Measurements from ENCODE around the gene PLPP1.

The PLPP1 gene

DNA sequence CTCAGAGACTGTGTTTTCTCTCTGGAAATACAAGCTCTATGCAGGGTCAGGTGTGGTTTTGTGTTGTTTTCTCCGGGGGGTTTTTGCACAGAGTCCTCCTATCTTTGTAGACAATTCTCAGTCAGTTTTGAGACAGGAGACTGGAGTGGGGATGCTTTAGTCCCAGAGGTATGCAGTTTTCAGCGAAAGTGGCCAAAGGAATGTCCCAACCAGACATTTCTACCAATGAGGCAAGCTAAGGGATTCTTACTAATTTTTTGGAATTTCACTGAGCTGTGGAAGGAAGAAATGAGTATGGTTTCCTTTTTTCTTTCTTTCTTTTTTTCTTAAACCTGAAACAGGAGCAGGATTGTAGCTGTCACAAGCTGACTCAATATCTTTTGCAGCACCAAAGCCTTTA, 35.3 kb upstream of the PLPP1 start:
- H3K4me3 ChIP-seq (ENCODE audit: low read depth in 1 of 2, low read length in 2 of 2): no peak overlapping the region
- no peak overlapping the region for H3K9ac ChIP-seq (ENCODE audit: low read length)
- no peaks in the 10 kb centered on the region for H3K4me1 ChIP-seq (ENCODE audit: insufficient read depth, low read length)
- H3K36me3 ChIP-seq (ENCODE audit: insufficient read depth, low read length): no peaks in the 10 kb centered on the region
- H3K27me3 ChIP-seq (ENCODE audit: control insufficient read depth in 1 of 2, insufficient read depth in 2 of 2, low read length in 2 of 2): no peaks in the 10 kb centered on the region
- H3K27ac ChIP-seq (ENCODE audit: low read depth, low read length): peak overlapping the region; percentile 27
- H3K9me3 ChIP-seq (ENCODE audit: low read length): no peaks in the 10 kb centered on the region

DNA sequence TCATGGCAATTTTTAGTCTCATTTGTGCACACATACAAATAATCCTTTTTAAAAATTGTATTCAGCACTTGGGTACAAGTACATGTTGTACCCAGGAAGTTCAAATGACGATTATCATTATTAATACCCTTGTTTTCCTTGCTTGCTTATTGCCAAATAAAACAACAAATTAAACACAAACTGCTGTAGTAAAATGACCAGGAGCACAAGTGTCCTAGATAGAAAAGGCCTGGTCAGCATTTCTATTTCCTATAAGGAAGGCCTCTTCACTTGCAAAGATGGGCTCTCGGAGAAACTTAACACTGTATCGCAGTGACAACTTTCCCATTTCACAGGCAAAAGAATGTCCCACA, 34.7 kb upstream of the PLPP1 start:
- H3K36me3 ChIP-seq (ENCODE audit: insufficient read depth, low read length): no peaks in the 10 kb centered on the region
- H3K27ac ChIP-seq (ENCODE audit: low read depth, low read length): no peak overlapping the region
- no peaks in the 10 kb centered on the region for H3K4me1 ChIP-seq (ENCODE audit: insufficient read depth, low read length)
- no peak overlapping the region for H3K4me3 ChIP-seq (ENCODE audit: low read depth in 1 of 2, low read length in 2 of 2)
- no peaks in the 10 kb centered on the region for H3K27me3 ChIP-seq (ENCODE audit: control insufficient read depth in 1 of 2, insufficient read depth in 2 of 2, low read length in 2 of 2)
- H3K9ac ChIP-seq (ENCODE audit: low read length): no peak overlapping the region
- H3K9me3 ChIP-seq (ENCODE audit: low read length): no peaks in the 10 kb centered on the region

DNA sequence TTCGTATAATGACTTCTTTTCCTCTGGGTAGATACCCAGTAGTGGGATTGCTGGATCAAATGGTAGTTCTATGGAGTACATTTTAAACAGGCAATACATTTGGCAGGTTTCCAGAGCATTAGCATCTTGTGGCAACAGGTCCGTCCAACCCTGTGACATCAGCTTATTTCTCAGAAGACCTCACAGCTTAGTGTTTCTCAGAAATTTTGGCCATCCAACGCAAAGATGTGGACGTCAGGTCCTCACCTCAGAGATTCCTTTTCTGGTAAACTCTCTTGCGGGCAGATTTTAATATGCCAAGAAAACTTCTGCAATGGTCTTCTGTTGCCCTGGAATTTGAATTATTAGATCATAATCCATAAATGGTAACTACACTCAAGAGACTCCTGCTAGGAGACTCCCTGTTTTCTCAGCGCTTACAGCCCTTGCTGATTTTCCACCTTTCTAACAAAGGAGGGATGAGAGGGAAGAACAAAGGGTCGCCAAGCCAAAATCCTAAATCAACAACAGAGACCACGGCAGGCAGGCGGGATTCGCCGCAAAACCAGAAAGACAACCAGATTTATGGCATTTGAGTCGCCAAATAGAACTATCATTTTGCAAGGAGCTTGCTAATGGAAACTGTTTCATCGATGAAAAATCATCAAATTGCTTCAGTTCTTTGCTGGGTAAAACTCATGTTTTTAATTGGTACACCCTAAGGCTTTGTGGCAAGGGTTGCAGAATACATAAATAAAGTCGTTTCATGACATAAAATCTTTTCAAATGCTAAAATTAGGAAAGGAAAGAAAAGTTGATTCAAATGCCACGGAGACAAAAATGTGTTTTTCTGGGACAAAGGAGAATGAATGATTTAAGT, 34.1 kb upstream of the PLPP1 start:
- H3K27ac ChIP-seq (ENCODE audit: low read depth, low read length): peak overlapping the region; percentile 6
- no peaks in the 10 kb centered on the region for H3K9me3 ChIP-seq (ENCODE audit: low read length)
- peak overlapping the region in 1 of 2 donors; percentile 7 for H3K4me3 ChIP-seq (ENCODE audit: low read depth in 1 of 2, low read length in 2 of 2)
- H3K9ac ChIP-seq (ENCODE audit: low read length): no peak overlapping the region
- H3K4me1 ChIP-seq (ENCODE audit: insufficient read depth, low read length): no peaks in the 10 kb centered on the region
- no peaks in the 10 kb centered on the region for H3K36me3 ChIP-seq (ENCODE audit: insufficient read depth, low read length)
- H3K27me3 ChIP-seq (ENCODE audit: control insufficient read depth in 1 of 2, insufficient read depth in 2 of 2, low read length in 2 of 2): no peaks in the 10 kb centered on the region

DNA sequence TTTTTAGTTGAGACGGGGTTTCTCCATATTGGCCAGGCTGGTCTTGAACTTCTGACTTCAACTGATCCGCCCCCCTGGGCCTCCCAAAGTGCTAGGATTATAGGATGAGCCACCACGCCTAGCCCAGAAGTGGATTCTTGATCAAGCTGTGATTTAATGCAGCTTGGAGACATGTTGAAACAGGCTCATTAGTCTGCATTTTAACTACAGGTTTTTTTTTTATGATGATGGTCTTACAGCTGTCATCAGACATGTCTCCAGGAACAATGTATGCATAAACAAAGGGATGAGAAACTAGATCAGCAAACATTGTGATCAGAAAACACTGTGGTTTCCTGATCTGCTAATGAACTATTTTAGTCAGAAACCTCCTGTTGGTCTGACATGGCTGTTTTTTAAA, 30.0 kb upstream of the PLPP1 start:
- no peak overlapping the region for H3K9ac ChIP-seq (ENCODE audit: low read length)
- no peaks in the 10 kb centered on the region for H3K36me3 ChIP-seq (ENCODE audit: insufficient read depth, low read length)
- H3K27me3 ChIP-seq (ENCODE audit: control insufficient read depth in 1 of 2, insufficient read depth in 2 of 2, low read length in 2 of 2): no peaks in the 10 kb centered on the region
- H3K4me3 ChIP-seq (ENCODE audit: low read depth in 1 of 2, low read length in 2 of 2): no peak overlapping the region
- no peaks in the 10 kb centered on the region for H3K4me1 ChIP-seq (ENCODE audit: insufficient read depth, low read length)
- H3K27ac ChIP-seq (ENCODE audit: low read depth, low read length): no peak overlapping the region
- no peaks in the 10 kb centered on the region for H3K9me3 ChIP-seq (ENCODE audit: low read length)

DNA sequence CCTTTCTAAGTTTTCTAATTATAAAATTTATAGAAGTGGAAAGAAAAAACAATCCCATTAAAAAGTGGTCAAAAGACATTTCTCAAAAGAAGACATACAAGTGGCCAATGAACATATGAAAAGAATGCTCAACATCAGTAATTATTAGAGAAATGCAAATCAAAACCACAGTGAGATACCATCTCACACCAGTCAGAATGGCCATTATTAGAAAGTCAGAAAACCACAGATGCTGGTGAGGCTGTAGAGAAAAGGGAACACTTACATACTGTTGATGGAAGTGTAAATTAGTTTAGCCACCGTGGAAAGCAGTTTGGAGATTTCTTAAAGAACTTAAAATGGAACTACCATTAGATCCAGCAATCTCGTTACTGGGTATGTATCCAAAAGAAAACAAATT, 23.7 kb upstream of the PLPP1 start:
- Histone ChIP-seq H3K4me1 (ENCODE audit: insufficient read depth, low read length) (peaks cover 7% of the 10 kb centered on the region), H3K9me3 (ENCODE audit: low read length) (no peaks in the 10 kb centered on the region), H3K4me3 (ENCODE audit: low read depth in 1 of 2, low read length in 2 of 2) (no peak overlapping the region), H3K27ac (ENCODE audit: low read depth, low read length) (no peak overlapping the region), H3K9ac (ENCODE audit: low read length) (no peak overlapping the region), H3K36me3 (ENCODE audit: insufficient read depth, low read length) (no peaks in the 10 kb centered on the region), H3K27me3 (ENCODE audit: control insufficient read depth in 1 of 2, insufficient read depth in 2 of 2, low read length in 2 of 2) (no peaks in the 10 kb centered on the region)

DNA sequence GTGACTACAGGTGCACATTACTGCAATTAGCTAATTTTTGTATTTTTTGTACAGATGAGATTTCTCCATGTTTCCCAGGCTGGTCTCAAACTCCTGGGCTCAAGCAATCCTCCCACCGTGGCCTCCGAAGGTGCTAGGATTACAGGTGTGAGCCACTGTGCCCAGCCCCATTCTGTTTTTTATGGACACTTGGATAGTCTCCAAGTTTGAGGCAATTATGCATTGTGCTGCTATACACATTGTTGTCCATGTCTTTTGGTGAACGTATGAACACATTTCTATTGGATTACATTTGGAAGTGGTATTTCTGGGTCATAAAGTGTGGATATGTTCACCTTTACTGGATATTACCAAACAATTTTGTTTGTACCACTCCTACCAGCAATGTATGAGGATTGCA, 22.4 kb upstream of the PLPP1 start:
- Histone ChIP-seq H3K27me3 (ENCODE audit: control insufficient read depth in 1 of 2, insufficient read depth in 2 of 2, low read length in 2 of 2) (no peaks in the 10 kb centered on the region), H3K27ac (ENCODE audit: low read depth, low read length) (no peak overlapping the region), H3K9ac (ENCODE audit: low read length) (no peak overlapping the region), H3K4me1 (ENCODE audit: insufficient read depth, low read length) (peaks cover 7% of the 10 kb centered on the region), H3K4me3 (ENCODE audit: low read depth in 1 of 2, low read length in 2 of 2) (no peak overlapping the region), H3K9me3 (ENCODE audit: low read length) (no peaks in the 10 kb centered on the region), H3K36me3 (ENCODE audit: insufficient read depth, low read length) (no peaks in the 10 kb centered on the region)

DNA sequence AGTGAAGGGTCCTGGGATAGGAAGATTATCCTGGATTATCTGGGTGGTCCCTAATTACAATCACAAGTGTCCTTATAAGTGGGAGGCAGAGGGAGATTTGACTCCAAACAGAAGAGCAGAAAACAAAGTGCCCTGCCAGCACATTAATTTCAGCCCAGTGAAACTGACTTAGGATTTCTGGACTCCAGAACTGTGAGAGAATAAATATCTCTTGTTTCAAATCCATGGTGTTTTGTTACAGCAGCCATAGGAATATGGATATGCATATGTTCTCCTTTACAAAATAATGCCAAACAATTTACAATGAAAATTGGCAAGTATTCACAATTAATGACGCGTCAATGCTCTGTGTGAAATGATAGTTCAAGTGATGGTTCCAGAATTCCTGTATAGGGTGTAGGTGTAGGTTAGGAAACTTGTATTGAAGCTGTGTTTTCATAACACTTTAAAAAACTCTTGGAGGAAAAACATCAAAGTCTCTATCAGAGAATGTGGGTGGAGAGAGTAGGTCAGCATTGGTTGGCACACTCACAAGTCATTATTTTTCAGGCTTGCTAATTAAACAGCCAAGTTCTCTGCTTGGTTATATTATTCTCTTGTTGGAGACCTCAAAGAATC, 19.9 kb upstream of the PLPP1 start:
- Histone ChIP-seq H3K9me3 (ENCODE audit: low read length) (no peaks in the 10 kb centered on the region), H3K27me3 (ENCODE audit: control insufficient read depth in 1 of 2, insufficient read depth in 2 of 2, low read length in 2 of 2) (no peaks in the 10 kb centered on the region), H3K4me1 (ENCODE audit: insufficient read depth, low read length) (peaks cover 7% of the 10 kb centered on the region), H3K4me3 (ENCODE audit: low read depth in 1 of 2, low read length in 2 of 2) (no peak overlapping the region), H3K36me3 (ENCODE audit: insufficient read depth, low read length) (no peaks in the 10 kb centered on the region), H3K27ac (ENCODE audit: low read depth, low read length) (no peak overlapping the region), H3K9ac (ENCODE audit: low read length) (no peak overlapping the region)

DNA sequence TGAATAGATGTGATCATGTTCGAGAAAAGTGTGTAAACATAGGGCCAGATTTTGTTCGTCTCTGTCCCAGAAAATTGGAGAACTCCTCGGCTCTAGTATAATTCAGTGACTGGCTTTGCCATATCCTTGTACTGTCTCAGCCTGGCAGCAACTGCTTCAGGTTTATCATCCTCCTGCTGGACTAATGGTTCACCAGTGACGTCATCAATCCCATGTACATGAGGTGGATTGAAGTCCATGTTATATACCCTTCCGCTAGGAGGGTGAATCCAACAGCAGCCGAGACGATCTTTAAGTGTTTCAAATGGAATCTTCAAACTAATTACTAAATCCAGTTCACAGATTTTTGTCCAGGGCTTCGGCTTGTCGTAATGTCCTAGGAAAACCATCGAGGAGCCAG, 17.1 kb upstream of the PLPP1 start:
- Histone ChIP-seq H3K9ac (ENCODE audit: low read length) (no peak overlapping the region), H3K27ac (ENCODE audit: low read depth, low read length) (no peak overlapping the region), H3K36me3 (ENCODE audit: insufficient read depth, low read length) (no peaks in the 10 kb centered on the region), H3K4me3 (ENCODE audit: low read depth in 1 of 2, low read length in 2 of 2) (no peak overlapping the region), H3K4me1 (ENCODE audit: insufficient read depth, low read length) (peaks cover 7% of the 10 kb centered on the region), H3K27me3 (ENCODE audit: control insufficient read depth in 1 of 2, insufficient read depth in 2 of 2, low read length in 2 of 2) (no peaks in the 10 kb centered on the region), H3K9me3 (ENCODE audit: low read length) (no peaks in the 10 kb centered on the region)

DNA sequence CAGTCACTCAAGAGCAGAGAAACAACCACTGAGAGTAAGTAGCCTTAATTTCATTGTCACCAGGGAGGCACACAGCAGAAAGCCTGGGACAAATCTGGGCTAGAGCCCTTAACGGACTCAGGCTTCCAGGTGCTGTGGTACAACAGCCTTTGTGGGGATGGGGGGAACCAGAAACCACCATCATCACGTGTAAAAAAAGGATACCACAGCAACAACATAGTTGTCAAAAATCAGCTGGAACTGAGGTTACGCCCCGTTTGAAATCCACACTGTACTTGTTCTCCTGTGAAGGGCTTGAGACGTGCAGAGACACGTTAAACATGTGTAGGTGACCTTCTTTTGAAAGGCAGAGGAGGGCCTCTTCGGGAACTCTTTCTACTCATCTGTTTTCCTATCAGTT, 16.6 kb upstream of the PLPP1 start:
- Histone ChIP-seq H3K4me3 (ENCODE audit: low read depth in 1 of 2, low read length in 2 of 2) (no peak overlapping the region), H3K27me3 (ENCODE audit: control insufficient read depth in 1 of 2, insufficient read depth in 2 of 2, low read length in 2 of 2) (no peaks in the 10 kb centered on the region), H3K4me1 (ENCODE audit: insufficient read depth, low read length) (peaks cover 7% of the 10 kb centered on the region), H3K9ac (ENCODE audit: low read length) (no peak overlapping the region), H3K27ac (ENCODE audit: low read depth, low read length) (no peak overlapping the region), H3K9me3 (ENCODE audit: low read length) (no peaks in the 10 kb centered on the region), H3K36me3 (ENCODE audit: insufficient read depth, low read length) (no peaks in the 10 kb centered on the region)

DNA sequence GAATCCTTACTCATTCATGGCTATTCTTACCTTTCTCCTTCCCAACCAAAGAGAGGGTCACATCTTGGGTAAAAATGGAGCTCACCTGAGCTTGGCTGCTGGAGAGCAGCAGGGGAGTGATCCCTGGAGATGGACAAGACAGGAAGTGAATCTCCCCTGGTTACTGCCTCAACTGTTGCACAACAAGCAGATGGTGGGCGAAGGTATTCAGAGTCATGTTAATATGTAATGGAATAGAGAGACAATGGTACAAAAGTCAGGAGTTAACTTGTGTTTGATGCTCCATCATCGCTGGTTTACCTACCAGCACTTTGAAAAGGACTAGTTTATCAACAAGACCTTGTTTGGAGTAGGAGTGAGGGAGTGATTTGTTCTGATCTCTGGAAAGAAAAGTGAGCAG, 13.0 kb upstream of the PLPP1 start:
- H3K4me1 ChIP-seq (ENCODE audit: insufficient read depth, low read length): no peaks in the 10 kb centered on the region
- no peaks in the 10 kb centered on the region for H3K36me3 ChIP-seq (ENCODE audit: insufficient read depth, low read length)
- H3K9me3 ChIP-seq (ENCODE audit: low read length): no peaks in the 10 kb centered on the region
- no peak overlapping the region for H3K9ac ChIP-seq (ENCODE audit: low read length)
- H3K4me3 ChIP-seq (ENCODE audit: low read depth in 1 of 2, low read length in 2 of 2): no peak overlapping the region
- H3K27ac ChIP-seq (ENCODE audit: low read depth, low read length): no peak overlapping the region
- H3K27me3 ChIP-seq (ENCODE audit: control insufficient read depth in 1 of 2, insufficient read depth in 2 of 2, low read length in 2 of 2): no peaks in the 10 kb centered on the region

DNA sequence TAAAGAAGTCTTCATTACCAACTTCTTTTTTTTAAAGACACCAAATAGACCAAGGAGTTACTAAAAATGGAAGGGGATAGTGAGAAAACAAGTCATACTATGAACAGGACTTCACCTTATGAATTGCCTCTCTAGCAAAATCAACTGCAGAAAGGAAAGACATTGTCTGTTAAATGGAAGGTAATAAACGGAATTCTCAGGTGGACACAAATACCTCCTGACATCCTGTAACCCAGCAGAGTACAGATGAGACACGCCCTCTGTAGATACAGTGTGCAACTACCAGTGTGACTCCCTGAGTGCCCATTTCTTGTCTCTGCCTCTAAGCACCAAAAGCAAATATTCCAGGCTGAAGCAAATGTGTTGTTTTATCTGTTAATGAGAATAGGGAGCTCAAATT, 12.2 kb upstream of the PLPP1 start:
- H3K4me1 ChIP-seq (ENCODE audit: insufficient read depth, low read length): no peaks in the 10 kb centered on the region
- H3K9me3 ChIP-seq (ENCODE audit: low read length): no peaks in the 10 kb centered on the region
- H3K4me3 ChIP-seq (ENCODE audit: low read depth in 1 of 2, low read length in 2 of 2): no peak overlapping the region
- H3K36me3 ChIP-seq (ENCODE audit: insufficient read depth, low read length): no peaks in the 10 kb centered on the region
- no peak overlapping the region for H3K27ac ChIP-seq (ENCODE audit: low read depth, low read length)
- no peaks in the 10 kb centered on the region for H3K27me3 ChIP-seq (ENCODE audit: control insufficient read depth in 1 of 2, insufficient read depth in 2 of 2, low read length in 2 of 2)
- H3K9ac ChIP-seq (ENCODE audit: low read length): no peak overlapping the region

DNA sequence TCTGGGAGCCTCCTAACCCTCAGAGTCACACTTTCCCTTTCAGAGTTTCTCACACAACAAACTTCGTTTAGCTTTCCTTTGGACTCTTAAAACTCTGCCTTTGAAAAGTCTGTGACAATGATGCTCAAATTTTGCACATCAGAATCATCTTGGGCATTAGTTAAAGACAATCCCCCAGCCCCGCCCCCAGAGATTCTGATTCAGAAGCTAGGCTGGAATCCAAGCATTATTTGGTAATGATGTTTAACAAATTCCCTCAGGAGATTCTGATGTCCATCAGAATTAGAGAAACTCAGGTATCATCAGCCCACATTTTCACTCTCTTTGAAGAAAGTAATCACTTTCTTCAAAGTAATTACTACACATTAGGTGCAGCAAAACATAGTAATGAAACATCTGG, 9.6 kb upstream of the PLPP1 start:
- Histone ChIP-seq H3K27me3 (ENCODE audit: control insufficient read depth in 1 of 2, insufficient read depth in 2 of 2, low read length in 2 of 2) (no peaks in the 10 kb centered on the region), H3K9ac (ENCODE audit: low read length) (no peak overlapping the region), H3K4me1 (ENCODE audit: insufficient read depth, low read length) (no peaks in the 10 kb centered on the region), H3K36me3 (ENCODE audit: insufficient read depth, low read length) (no peaks in the 10 kb centered on the region), H3K4me3 (ENCODE audit: low read depth in 1 of 2, low read length in 2 of 2) (no peak overlapping the region), H3K27ac (ENCODE audit: low read depth, low read length) (no peak overlapping the region), H3K9me3 (ENCODE audit: low read length) (no peaks in the 10 kb centered on the region)

Measured in muscle layer of colon (tissue), 2 donors.